Measurements from ENCODE around the gene GLIS1.

DNA sequence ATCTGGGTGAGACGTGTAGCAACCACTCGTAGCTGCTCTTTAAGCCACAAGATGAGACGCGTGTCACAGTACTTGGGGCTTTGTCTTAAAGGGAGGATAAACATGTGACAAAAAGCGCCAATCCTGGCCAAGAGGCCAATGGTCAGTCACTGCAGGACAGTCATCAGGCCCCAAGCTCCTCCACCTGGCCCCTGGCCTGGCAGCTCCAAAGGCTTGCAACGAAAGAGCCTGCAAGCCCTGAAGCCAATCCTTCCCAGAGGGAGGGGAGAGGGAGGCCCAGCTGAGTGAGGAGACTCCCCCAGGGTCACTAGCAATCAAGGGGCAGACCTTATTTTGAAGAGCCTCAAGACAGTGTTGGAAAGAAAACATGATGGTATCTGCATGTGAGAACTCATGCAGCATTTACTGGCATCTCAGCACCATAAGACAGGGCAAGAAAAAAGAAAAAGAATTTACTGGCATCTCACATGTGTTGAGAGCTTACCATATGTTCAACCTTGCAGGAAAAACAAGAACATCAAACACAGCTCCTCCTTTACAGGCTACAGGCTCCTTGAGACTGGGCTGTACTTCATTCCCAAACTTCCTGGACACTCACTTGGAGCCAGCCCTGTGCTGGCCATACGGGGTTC is 11.4 kb downstream of the GLIS1 start:
- TF ChIP-seq SMC3 (IDR thresholded peaks at IDR 0.05; ENCODE audit: borderline replicate concordance, low read length) = no peak
- no peak for TF ChIP-seq TAF1 (IDR thresholded peaks at IDR 0.05; ENCODE audit: borderline replicate concordance, low read depth, low read length)
- TF ChIP-seq, protein P1, sequence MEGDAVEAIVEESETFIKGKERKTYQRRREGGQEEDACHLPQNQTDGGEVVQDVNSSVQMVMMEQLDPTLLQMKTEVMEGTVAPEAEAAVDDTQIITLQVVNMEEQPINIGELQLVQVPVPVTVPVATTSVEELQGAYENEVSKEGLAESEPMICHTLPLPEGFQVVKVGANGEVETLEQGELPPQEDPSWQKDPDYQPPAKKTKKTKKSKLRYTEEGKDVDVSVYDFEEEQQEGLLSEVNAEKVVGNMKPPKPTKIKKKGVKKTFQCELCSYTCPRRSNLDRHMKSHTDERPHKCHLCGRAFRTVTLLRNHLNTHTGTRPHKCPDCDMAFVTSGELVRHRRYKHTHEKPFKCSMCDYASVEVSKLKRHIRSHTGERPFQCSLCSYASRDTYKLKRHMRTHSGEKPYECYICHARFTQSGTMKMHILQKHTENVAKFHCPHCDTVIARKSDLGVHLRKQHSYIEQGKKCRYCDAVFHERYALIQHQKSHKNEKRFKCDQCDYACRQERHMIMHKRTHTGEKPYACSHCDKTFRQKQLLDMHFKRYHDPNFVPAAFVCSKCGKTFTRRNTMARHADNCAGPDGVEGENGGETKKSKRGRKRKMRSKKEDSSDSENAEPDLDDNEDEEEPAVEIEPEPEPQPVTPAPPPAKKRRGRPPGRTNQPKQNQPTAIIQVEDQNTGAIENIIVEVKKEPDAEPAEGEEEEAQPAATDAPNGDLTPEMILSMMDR (IDR thresholded peaks at IDR 0.05 in 2 of 3, conservative IDR thresholded peaks at IDR 0.05 in 1 of 3; ENCODE audit: control insufficient read depth in 2 of 3, extremely low read depth in 1 of 3, insufficient read depth in 1 of 3, low read depth in 3 of 3, low read length in 3 of 3) = no peak
- no peak for TF ChIP-seq KDM1A (IDR thresholded peaks at IDR 0.05; ENCODE audit: borderline replicate concordance)
- TF ChIP-seq, protein P2, sequence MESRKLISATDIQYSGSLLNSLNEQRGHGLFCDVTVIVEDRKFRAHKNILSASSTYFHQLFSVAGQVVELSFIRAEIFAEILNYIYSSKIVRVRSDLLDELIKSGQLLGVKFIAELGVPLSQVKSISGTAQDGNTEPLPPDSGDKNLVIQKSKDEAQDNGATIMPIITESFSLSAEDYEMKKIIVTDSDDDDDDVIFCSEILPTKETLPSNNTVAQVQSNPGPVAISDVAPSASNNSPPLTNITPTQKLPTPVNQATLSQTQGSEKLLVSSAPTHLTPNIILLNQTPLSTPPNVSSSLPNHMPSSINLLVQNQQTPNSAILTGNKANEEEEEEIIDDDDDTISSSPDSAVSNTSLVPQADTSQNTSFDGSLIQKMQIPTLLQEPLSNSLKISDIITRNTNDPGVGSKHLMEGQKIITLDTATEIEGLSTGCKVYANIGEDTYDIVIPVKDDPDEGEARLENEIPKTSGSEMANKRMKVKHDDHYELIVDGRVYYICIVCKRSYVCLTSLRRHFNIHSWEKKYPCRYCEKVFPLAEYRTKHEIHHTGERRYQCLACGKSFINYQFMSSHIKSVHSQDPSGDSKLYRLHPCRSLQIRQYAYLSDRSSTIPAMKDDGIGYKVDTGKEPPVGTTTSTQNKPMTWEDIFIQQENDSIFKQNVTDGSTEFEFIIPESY (IDR thresholded peaks at IDR 0.05) = no peak
- TF ChIP-seq, protein P3, sequence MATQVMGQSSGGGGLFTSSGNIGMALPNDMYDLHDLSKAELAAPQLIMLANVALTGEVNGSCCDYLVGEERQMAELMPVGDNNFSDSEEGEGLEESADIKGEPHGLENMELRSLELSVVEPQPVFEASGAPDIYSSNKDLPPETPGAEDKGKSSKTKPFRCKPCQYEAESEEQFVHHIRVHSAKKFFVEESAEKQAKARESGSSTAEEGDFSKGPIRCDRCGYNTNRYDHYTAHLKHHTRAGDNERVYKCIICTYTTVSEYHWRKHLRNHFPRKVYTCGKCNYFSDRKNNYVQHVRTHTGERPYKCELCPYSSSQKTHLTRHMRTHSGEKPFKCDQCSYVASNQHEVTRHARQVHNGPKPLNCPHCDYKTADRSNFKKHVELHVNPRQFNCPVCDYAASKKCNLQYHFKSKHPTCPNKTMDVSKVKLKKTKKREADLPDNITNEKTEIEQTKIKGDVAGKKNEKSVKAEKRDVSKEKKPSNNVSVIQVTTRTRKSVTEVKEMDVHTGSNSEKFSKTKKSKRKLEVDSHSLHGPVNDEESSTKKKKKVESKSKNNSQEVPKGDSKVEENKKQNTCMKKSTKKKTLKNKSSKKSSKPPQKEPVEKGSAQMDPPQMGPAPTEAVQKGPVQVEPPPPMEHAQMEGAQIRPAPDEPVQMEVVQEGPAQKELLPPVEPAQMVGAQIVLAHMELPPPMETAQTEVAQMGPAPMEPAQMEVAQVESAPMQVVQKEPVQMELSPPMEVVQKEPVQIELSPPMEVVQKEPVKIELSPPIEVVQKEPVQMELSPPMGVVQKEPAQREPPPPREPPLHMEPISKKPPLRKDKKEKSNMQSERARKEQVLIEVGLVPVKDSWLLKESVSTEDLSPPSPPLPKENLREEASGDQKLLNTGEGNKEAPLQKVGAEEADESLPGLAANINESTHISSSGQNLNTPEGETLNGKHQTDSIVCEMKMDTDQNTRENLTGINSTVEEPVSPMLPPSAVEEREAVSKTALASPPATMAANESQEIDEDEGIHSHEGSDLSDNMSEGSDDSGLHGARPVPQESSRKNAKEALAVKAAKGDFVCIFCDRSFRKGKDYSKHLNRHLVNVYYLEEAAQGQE (IDR thresholded peaks at IDR 0.05; ENCODE audit: low read depth, low read length) = no peak
- TF ChIP-seq, protein P4, sequence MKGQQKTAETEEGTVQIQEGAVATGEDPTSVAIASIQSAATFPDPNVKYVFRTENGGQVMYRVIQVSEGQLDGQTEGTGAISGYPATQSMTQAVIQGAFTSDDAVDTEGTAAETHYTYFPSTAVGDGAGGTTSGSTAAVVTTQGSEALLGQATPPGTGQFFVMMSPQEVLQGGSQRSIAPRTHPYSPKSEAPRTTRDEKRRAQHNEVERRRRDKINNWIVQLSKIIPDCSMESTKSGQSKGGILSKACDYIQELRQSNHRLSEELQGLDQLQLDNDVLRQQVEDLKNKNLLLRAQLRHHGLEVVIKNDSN (IDR thresholded peaks at IDR 0.05; ENCODE audit: borderline replicate concordance, extremely low read length, insufficient read depth, low read depth, low read length) = no peak
- no peak for TF ChIP-seq ZNF207 (IDR thresholded peaks at IDR 0.05; ENCODE audit: borderline replicate concordance)

All from GM12878 (cell line).